K562 (cell line): Measurements from ENCODE around the gene AAMP. TPM values are rescaled to one million over a fixed set of nuclear protein-coding genes. Genes with fewer than 3 reads are reported as not detected.

Experiments used
- ATAC-seq: fragments of 200-7000 bp; cut with Tn5 transposase; 3 replicates; pipeline ENCODE4 v1.9.1; 2020; ENCODE audit warnings: moderate library complexity
- BruUV-seq: library from RNA; stranded (reverse); fragments of 400-500 nt; replicated peaks from 2 replicates; lab custom pipeline; 2021; lab: Mats Ljungman, UMichigan
- CTCF ChIA-PET: fragments of 300-600 bp; formaldehyde crosslinking; extraction: SDS; loops from one replicate; lab custom pipeline; 2021; ENCODE audit warnings: low intra/inter-chr PET ratio; lab: Yijun Ruan, JAX
- POLR2A ChIA-PET: fragments of 300-600, 350-650 bp; sonication (Branson Sonifier 250); formaldehyde crosslinking; extraction: SDS; loops from one replicate; lab custom pipeline; 2021; ENCODE audit warnings: antibody characterized with exemption, inconsistent platforms; lab: Yijun Ruan, JAX
- DNase-seq, 4 experiments: peaks; one replicate each; pipeline versions ENCODE4 v3.0.0 to v3.0.0-alpha.2; 2011 to 2018; ENCODE audit warnings: low spot score in 3 of 4, mixed read lengths in 3 of 4; ENCODE audit errors: extremely low read depth in 1 of 4
- FAIRE-seq: peaks from 2 replicates; lab custom pipeline; 2011; peaks lifted over from hg19 to GRCh38; lab: Jason Lieb, UNC
- H2AFZ ChIP-seq: 2 replicates; pipeline ENCODE4 v1.6.0; 2011; ENCODE audit warnings: low read depth, low read length, control low read depth, inconsistent platforms
- H3K27ac ChIP-seq: fragments of 200-600 bp; 3 replicates; pipeline ENCODE4 v1.8.0; 2011; ENCODE audit warnings: low read depth, mild to moderate bottlenecking, control low read depth, inconsistent platforms, low read length, moderate library complexity, mixed read lengths; ENCODE audit errors: extremely low read depth
- H3K27me3 ChIP-seq, 2 experiments: fragments of 300-600 bp in 1 of 2; 2 replicates in 1 of 2; 3 replicates in 1 of 2; pipeline versions ENCODE4 v1.6.0 to v1.8.0; 2011; ENCODE audit warnings: inconsistent platforms in 2 of 2, low read length in 2 of 2, mild to moderate bottlenecking in 1 of 2, mixed read lengths in 1 of 2, moderate library complexity in 1 of 2; ENCODE audit not compliant: control insufficient read depth in 2 of 2, insufficient read depth in 2 of 2
- H3K36me3 ChIP-seq: fragments of 300-600 bp; 3 replicates; pipeline ENCODE4 v1.8.0; 2011; ENCODE audit warnings: mild to moderate bottlenecking, low read length, inconsistent platforms; ENCODE audit not compliant: control insufficient read depth, insufficient read depth
- H3K4me1 ChIP-seq, 2 experiments: fragments of 200-600 bp in 1 of 2; replicated peaks in 1 of 2; 2 replicates in 1 of 2; 3 replicates in 1 of 2; pipeline versions ENCODE4 v1.5.1 to v1.8.0; 2011; ENCODE audit warnings: inconsistent platforms in 2 of 2, low read length in 2 of 2, mild to moderate bottlenecking in 1 of 2, mixed read lengths in 1 of 2, moderate library complexity in 1 of 2; ENCODE audit not compliant: control insufficient read depth in 2 of 2, insufficient read depth in 2 of 2
- H3K4me2 ChIP-seq: 2 replicates; pipeline ENCODE4 v1.6.1; 2011; ENCODE audit warnings: low read length, control low read depth, inconsistent platforms, mixed read lengths; ENCODE audit not compliant: insufficient read depth
- H3K4me3 ChIP-seq: fragments of 200-600 bp; sonication (generic), shearing (Covaris generic); 2 replicates; pipeline ENCODE4 v1.5.1; 2016; ENCODE audit warnings: control low read depth, inconsistent platforms
- H3K79me2 ChIP-seq: fragments of 200-600 bp; 3 replicates; pipeline ENCODE4 v1.8.0; 2011; ENCODE audit warnings: low read length, inconsistent platforms; ENCODE audit not compliant: control insufficient read depth, insufficient read depth
- H3K9ac ChIP-seq, 2 experiments: 2 replicates each; pipeline versions ENCODE4 v1.6.0 to v1.6.1; 2011; ENCODE audit warnings: low read depth in 2 of 2, low read length in 2 of 2, control low read depth in 1 of 2, inconsistent platforms in 1 of 2, mild to moderate bottlenecking in 1 of 2, mixed read lengths in 1 of 2; ENCODE audit not compliant: insufficient read depth in 1 of 2
- H3K9me1 ChIP-seq: one replicate; pipeline ENCODE4 v1.6.0; 2011; ENCODE audit warnings: inconsistent platforms, mild to moderate bottlenecking, low read length, moderate library complexity; ENCODE audit not compliant: control insufficient read depth, insufficient read depth
- H3K9me3 ChIP-seq: replicated peaks from 2 replicates; pipeline ENCODE4 v1.5.1; 2011; ENCODE audit warnings: low read depth, low read length, inconsistent platforms; ENCODE audit not compliant: control insufficient read depth, insufficient read depth
- H4K20me1 ChIP-seq: replicated peaks from 2 replicates; pipeline ENCODE4 v1.6.1; 2011; ENCODE audit warnings: low read length, inconsistent platforms, mixed read lengths; ENCODE audit not compliant: control insufficient read depth, insufficient read depth
- IRF2 ChIP-seq: sonication (generic); formaldehyde crosslinking; IDR thresholded peaks from 2 replicates; pipeline ENCODE4 v1.8.1; 2022; ENCODE audit warnings: mild to moderate bottlenecking, missing genetic modification reagents
- KDM2B ChIP-seq: fragments of 250-450 bp; sonication (Bioruptor Pico); IDR thresholded peaks from 2 replicates; pipeline ENCODE4 v1.8.0; 2021; ENCODE audit warnings: mild to moderate bottlenecking, moderate library complexity
- KLF10 ChIP-seq: fragments of 250-450 bp; sonication (Bioruptor Pico); IDR thresholded peaks from 2 replicates; pipeline ENCODE4 v1.6.1; 2021; ENCODE audit warnings: matching md5 sums
- PHTF2 ChIP-seq: fragments of 250-450 bp; sonication (Bioruptor Pico); IDR thresholded peaks from 2 replicates; pipeline ENCODE4 v1.5.0; 2021; ENCODE audit warnings: mild to moderate bottlenecking
- POLR2G ChIP-seq: fragments of 200-400 bp; formaldehyde crosslinking; IDR thresholded peaks from 2 replicates; pipeline ENCODE4 v1.6.1; 2017; ENCODE audit warnings: low read depth, mild to moderate bottlenecking, antibody characterized with exemption, low read length, moderate library complexity
- RBM22 ChIP-seq: fragments of 200-400 bp; formaldehyde crosslinking; IDR thresholded peaks from 2 replicates; pipeline ENCODE4 v1.6.1; 2018; ENCODE audit warnings: low read length, low read depth; ENCODE audit not compliant: poor library complexity, severe bottlenecking
- TFAM ChIP-seq: fragments of 250-450 bp; sonication (Bioruptor Pico); conservative IDR thresholded peaks from 2 replicates; pipeline ENCODE4 v1.5.0; 2021; ENCODE audit warnings: mild to moderate bottlenecking, moderate library complexity
- TOE1 ChIP-seq, 2 experiments: fragments of 450-650 bp in 1 of 2; sonication (generic) in 1 of 2; formaldehyde crosslinking in 1 of 2; IDR thresholded peaks; 2 replicates each; pipeline versions ENCODE4 v1.7.1 to v1.8.0; 2016 to 2022; ENCODE audit warnings: borderline replicate concordance in 2 of 2, mild to moderate bottlenecking in 2 of 2, antibody characterized with exemption in 1 of 2, inconsistent platforms in 1 of 2, low read depth in 1 of 2, missing genetic modification reagents in 1 of 2, moderate library complexity in 1 of 2
- ZFP36 ChIP-seq: fragments of 150-350 bp; IDR thresholded peaks from 2 replicates; pipeline ENCODE4 v1.6.1; 2018; ENCODE audit warnings: low read length, low read depth; ENCODE audit not compliant: partially characterized antibody
- ZNF518B ChIP-seq: fragments of 250-450 bp; sonication (Bioruptor Pico); IDR thresholded peaks from 2 replicates; pipeline ENCODE4 v1.5.0; 2021; ENCODE audit warnings: mild to moderate bottlenecking, moderate library complexity
- WGBS: fragments of 100-300 bp; shearing (Covaris generic); methylation state at CpG from one replicate; pipeline ENCODE4 v1.1.6; 2016; ENCODE audit warnings: low coverage, mixed read lengths; ENCODE audit not compliant: insufficient coverage; ENCODE audit errors: missing lambda C conversion rate; 5-methylcytosine and 5-hydroxymethylcytosine counted together
- in situ Hi-C: fragments of 300-500 bp; cut with MboI; formaldehyde crosslinking; loops from 4 replicates; pipeline ENCODE4 v1.15.0; 2018; ENCODE audit warnings: inconsistent platforms, mixed read lengths
- intact Hi-C: fragments of 100-400 bp; cut with micrococcal nuclease; formaldehyde crosslinking; loops from 2 replicates; pipeline ENCODE4 v1.14.2; 2022
- polyA plus RNA-seq, 8 experiments: library from polyadenylated mRNA; depleted of rRNA in 4 of 8; stranded (reverse) in 5 of 8; unstranded in 3 of 8; fragments of >200 nt; fragmentation: Nextera tagmentation in 2 of 8; fragmentation: Illumina TruSeq in 1 of 8; extraction: Ambion mirVana in 2 of 8; extraction: Trizol in 1 of 8; gene quantifications; 2 replicates each; pipeline versions ENCODE4 v1.2.1 to v1.2.3, GENCODE V29; 2011 to 2014; ENCODE audit warnings: inconsistent platforms in 1 of 8, missing spikeins in 1 of 8
- total RNA-seq, 7 experiments: library from RNA; depleted of rRNA in 6 of 7; stranded (reverse); fragments of >200 nt in 6 of 7; fragmentation: Illumina TruSeq in 2 of 7; extraction: Trizol in 2 of 7; gene quantifications; 2 replicates each; pipeline versions ENCODE4 v1.2.1 to v1.2.3, GENCODE V29; 2011 to 2021; ENCODE audit warnings: low replicate concordance in 1 of 7
- TF ChIP-seq, protein P1 (sequence below), 2 experiments: fragments of 450-650 bp in 1 of 2; IDR thresholded peaks; 2 replicates each; pipeline ENCODE4 v1.6.1; 2011 to 2017; ENCODE audit warnings: low read depth in 2 of 2, antibody characterized with exemption in 1 of 2, borderline replicate concordance in 1 of 2, low read length in 1 of 2, mild to moderate bottlenecking in 1 of 2, mixed read lengths in 1 of 2; ENCODE audit not compliant: control insufficient read depth in 1 of 2

The AAMP gene
- total and polyA plus RNA-seq, 9 of the 15 experiments (the other 6 are each of a cell fraction or from before 2014, with no cell fraction given) = 5.7 to 197 (median 94.1) TPM

DNA sequence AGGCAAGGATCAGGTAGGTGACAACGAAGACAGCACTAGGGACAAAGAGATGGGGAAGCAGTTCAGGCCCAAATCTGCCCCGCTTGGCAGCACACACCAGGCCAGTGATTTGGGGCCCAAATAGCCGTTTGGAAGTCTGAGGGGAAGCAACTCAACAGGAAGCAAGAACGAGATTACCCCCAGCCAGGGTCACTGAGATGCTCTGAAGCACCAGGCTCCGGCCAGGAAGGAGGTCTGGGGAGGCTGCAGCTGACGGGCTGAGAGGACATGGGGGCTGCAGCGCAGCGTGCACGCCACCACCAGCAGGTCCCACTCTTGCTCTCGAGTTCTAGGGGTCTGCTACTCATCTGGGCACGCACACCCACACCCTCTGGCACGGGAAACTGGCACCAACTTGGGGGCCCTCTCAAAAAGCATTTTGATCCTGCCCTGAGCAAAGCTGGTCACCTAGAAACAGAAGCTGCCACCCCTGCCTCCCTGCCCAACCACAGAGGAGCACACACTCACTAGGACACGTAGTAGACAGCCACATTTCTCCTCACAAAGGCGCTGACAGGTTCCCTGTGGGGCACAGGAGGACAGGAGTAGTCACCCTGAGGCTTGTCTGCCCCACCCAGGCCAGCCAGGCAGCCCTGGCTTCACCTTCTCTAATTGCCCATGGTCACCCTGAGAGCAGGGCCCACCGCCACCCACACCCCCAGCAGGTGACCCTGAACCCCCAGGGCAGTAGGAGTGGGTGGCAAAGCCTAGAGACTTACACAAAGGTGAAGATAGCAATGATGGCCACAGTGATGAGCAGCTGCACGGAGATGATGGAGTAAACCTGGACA, 8.8 kb upstream of the AAMP start:
- POLR2A ChIA-PET = interaction anchor here (2.7 kb wide), 1 partner anchor 8 kb away, joined by 9 read pairs; no protein-coding TSS in a partner anchor
- 0 out of 2 replicates have a peak, but pooled peaks cover 5% of the 10 kb centered on the region for H4K20me1 ChIP-seq
- no peak for FAIRE-seq
- H3K27ac ChIP-seq = no peak overlapping the region
- 91% methylated on average over 11 of the region's 16 CpGs for WGBS
- peaks cover 0 to 10% of the 10 kb centered on the region in 2 experiments; a peak in 2 of 5 replicates for H3K4me1 ChIP-seq
- 0 out of 4 replicates have a peak overlapping the region, but pooled peaks of 1 of the 2 experiments have one; percentile 55 for H3K9ac ChIP-seq
- H3K9me3 ChIP-seq = no peaks in the 10 kb centered on the region
- H3K9me1 ChIP-seq = no peaks in the 10 kb centered on the region
- no peak for DNase-seq
- peaks cover 23% of the 10 kb centered on the region for H3K79me2 ChIP-seq
- peaks cover 94% of the 10 kb centered on the region for H3K36me3 ChIP-seq
- H3K27me3 ChIP-seq = no peaks in the 10 kb centered on the region
- intact Hi-C loops = loop anchor here (10.0 kb wide), 1 partner anchor 366 kb away; no protein-coding TSS in a partner anchor
- in situ Hi-C loops = no loop called here
- CTCF ChIA-PET = no interaction called here
- H3K4me3 ChIP-seq = no peak overlapping the region
- H3K4me2 ChIP-seq = no peak overlapping the region
- no peak overlapping the region for H2AFZ ChIP-seq
- no peak for ATAC-seq
- BruUV-seq = no TSS peak
- peak; percentile 44 for TF ChIP-seq POLR2G
- no peak for TF ChIP-seq KDM2B (CRISPR knock-in tag)
- TF ChIP-seq TOE1 (IDR thresholded peaks at IDR 0.05; ENCODE audit: borderline replicate concordance) = no peak
- no peak for TF ChIP-seq TOE1 (CRISPR knock-in tag; IDR thresholded peaks at IDR 0.05; ENCODE audit: borderline replicate concordance, low read depth)
- TF ChIP-seq TFAM = no peak
- no peak for TF ChIP-seq ZNF518B (CRISPR knock-in tag)
- TF ChIP-seq RBM22 = peak; percentile 15
- TF ChIP-seq PHTF2 = no peak
- TF ChIP-seq, protein P1, sequence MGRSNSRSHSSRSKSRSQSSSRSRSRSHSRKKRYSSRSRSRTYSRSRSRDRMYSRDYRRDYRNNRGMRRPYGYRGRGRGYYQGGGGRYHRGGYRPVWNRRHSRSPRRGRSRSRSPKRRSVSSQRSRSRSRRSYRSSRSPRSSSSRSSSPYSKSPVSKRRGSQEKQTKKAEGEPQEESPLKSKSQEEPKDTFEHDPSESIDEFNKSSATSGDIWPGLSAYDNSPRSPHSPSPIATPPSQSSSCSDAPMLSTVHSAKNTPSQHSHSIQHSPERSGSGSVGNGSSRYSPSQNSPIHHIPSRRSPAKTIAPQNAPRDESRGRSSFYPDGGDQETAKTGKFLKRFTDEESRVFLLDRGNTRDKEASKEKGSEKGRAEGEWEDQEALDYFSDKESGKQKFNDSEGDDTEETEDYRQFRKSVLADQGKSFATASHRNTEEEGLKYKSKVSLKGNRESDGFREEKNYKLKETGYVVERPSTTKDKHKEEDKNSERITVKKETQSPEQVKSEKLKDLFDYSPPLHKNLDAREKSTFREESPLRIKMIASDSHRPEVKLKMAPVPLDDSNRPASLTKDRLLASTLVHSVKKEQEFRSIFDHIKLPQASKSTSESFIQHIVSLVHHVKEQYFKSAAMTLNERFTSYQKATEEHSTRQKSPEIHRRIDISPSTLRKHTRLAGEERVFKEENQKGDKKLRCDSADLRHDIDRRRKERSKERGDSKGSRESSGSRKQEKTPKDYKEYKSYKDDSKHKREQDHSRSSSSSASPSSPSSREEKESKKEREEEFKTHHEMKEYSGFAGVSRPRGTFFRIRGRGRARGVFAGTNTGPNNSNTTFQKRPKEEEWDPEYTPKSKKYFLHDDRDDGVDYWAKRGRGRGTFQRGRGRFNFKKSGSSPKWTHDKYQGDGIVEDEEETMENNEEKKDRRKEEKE (IDR thresholded peaks at IDR 0.05; ENCODE audit: borderline replicate concordance in 1 of 2, control insufficient read depth in 1 of 2, low read depth in 2 of 2, low read length in 1 of 2) = no peak
- no peak for TF ChIP-seq ZFP36
- no peak for TF ChIP-seq IRF2 (CRISPR knock-in tag)
- no peak for TF ChIP-seq KLF10 (CRISPR knock-in tag)
